ENCODE results near the gene ARID1A. TPM values are rescaled to one million over a fixed set of nuclear protein-coding genes. Genes with fewer than 3 reads are reported as not detected.

The ARID1A gene
- total and polyA plus RNA-seq, 9 of the 15 experiments (the other 6 are each of a cell fraction or from before 2014, with no cell fraction given): 8.3 to 88.3 (median 22.5) TPM

DNA sequence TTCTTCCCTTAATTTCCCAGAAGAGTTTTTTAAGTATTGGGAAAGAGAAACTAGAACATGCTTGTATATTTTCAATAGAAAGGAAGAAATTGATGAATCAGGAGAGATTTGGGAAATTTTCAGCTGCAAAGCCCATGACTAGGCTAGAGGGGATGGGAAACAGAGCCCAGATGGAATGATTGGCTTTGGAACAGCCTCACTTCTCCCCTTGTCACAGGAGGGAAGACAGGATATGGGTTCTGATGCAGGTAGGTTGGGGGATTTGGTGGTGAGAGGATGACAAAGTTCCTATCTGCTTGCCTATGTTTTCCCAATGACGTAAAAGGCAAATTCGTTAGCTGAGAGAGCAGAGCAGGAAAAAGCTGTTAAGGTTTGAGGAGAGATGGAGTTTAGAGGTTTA is 31.0 kb upstream of the ARID1A start (continued):
- TF ChIP-seq RBM25 (IDR thresholded peaks at IDR 0.05; ENCODE audit: low read depth, low read length, severe bottlenecking) (no peak), MED1 (CRISPR knock-in tag; IDR thresholded peaks at IDR 0.05; ENCODE audit: borderline replicate concordance) (no peak), U2AF2 (optimal IDR thresholded peaks at IDR 0.05; ENCODE audit: low read depth, low read length) (no peak)
- TF ChIP-seq, protein P1, sequence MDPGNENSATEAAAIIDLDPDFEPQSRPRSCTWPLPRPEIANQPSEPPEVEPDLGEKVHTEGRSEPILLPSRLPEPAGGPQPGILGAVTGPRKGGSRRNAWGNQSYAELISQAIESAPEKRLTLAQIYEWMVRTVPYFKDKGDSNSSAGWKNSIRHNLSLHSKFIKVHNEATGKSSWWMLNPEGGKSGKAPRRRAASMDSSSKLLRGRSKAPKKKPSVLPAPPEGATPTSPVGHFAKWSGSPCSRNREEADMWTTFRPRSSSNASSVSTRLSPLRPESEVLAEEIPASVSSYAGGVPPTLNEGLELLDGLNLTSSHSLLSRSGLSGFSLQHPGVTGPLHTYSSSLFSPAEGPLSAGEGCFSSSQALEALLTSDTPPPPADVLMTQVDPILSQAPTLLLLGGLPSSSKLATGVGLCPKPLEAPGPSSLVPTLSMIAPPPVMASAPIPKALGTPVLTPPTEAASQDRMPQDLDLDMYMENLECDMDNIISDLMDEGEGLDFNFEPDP (CRISPR knock-in tag; IDR thresholded peaks at IDR 0.05): no peak

DNA sequence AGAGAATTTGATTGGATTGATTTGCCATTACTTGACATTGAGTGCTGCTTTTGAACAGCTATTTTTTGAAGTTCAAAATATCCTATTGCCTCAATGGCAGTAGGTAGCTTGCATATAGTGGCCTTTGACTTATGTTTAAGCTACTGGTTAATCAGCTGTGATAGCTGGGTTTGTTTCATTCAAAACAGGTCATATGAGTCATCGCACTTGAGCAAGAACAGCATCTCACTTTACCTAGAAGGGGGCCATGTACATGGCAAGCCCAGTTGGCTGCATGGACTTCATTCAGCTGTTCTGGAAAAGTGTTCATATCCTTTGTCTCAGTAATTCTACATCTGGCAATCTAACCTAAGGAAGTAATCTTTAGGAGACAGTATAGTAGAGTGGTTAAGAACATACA is 29.0 kb upstream of the ARID1A start:
- Histone ChIP-seq H3K9me1 (ENCODE audit: control insufficient read depth, insufficient read depth, low read length) (no peaks in the 10 kb centered on the region), H2AFZ (ENCODE audit: low read depth, low read length) (no peak overlapping the region), H3K4me3 (no peak overlapping the region), H3K4me1 (replicated peaks in 1 of 2; ENCODE audit: control insufficient read depth in 2 of 2, insufficient read depth in 2 of 2, low read length in 2 of 2) (peaks cover 8 to 13% of the 10 kb centered on the region in 2 experiments), H3K36me3 (ENCODE audit: control insufficient read depth, insufficient read depth, low read length) (no peaks in the 10 kb centered on the region), H3K79me2 (ENCODE audit: control insufficient read depth, insufficient read depth, low read length) (no peaks in the 10 kb centered on the region), H3K9me3 (replicated peaks; ENCODE audit: control insufficient read depth, insufficient read depth, low read depth, low read length) (no peaks in the 10 kb centered on the region), H3K27ac (ENCODE audit: extremely low read depth, low read depth, low read length) (no peak overlapping the region), H3K9ac (ENCODE audit: insufficient read depth in 1 of 2, low read depth in 2 of 2, low read length in 2 of 2) (no peak overlapping the region), H3K4me2 (ENCODE audit: insufficient read depth, low read length) (no peak overlapping the region), H3K27me3 (ENCODE audit: control insufficient read depth in 2 of 2, insufficient read depth in 2 of 2, low read length in 2 of 2) (no peaks in the 10 kb centered on the region), H4K20me1 (replicated peaks; ENCODE audit: control insufficient read depth, insufficient read depth, low read length) (no peaks in the 10 kb centered on the region)
- ChIA-PET POLR2A (interaction anchor here (0.8 to 3.1 kb wide), 4 partner anchors 10 to 32 kb away, joined by 3 to 21 read pairs (median 6); no protein-coding TSS in a partner anchor), CTCF (ENCODE audit: low intra/inter-chr PET ratio) (no interaction called here)
- BruUV-seq (replicated peaks): no TSS peak
- FAIRE-seq (peak; percentile 15), DNase-seq (ENCODE audit: extremely low read depth in 1 of 4, low spot score in 3 of 4) (peak in 1 of 4 experiments; percentile 45), ATAC-seq (peak; percentile 35; the same call in 1 of the 3 replicates)
- intact Hi-C loops (cut with micrococcal nuclease) (no loop called here), in situ Hi-C loops (cut with MboI) (no loop called here)
- 20% methylated on average over 1 of the region's 1 CpG for WGBS (ENCODE audit: insufficient coverage, low coverage, missing lambda C conversion rate)
- TF ChIP-seq, protein P2, sequence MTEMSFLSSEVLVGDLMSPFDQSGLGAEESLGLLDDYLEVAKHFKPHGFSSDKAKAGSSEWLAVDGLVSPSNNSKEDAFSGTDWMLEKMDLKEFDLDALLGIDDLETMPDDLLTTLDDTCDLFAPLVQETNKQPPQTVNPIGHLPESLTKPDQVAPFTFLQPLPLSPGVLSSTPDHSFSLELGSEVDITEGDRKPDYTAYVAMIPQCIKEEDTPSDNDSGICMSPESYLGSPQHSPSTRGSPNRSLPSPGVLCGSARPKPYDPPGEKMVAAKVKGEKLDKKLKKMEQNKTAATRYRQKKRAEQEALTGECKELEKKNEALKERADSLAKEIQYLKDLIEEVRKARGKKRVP (CRISPR knock-in tag; IDR thresholded peaks at IDR 0.05): no peak
- TF ChIP-seq EHMT2 (IDR thresholded peaks at IDR 0.05): peak; percentile 57; the same call in 1 of the 2 replicates
- no peak for TF ChIP-seq POLR2AphosphoS5 (IDR thresholded peaks at IDR 0.05; ENCODE audit: control insufficient read depth, insufficient read depth, low read depth, low read length)
- TF ChIP-seq ELF1 (tag; IDR thresholded peaks at IDR 0.05): no peak
- TF ChIP-seq MAFK (IDR thresholded peaks at IDR 0.05; ENCODE audit: low read length): no peak
- TF ChIP-seq DACH1 (IDR thresholded peaks at IDR 0.05; ENCODE audit: partially characterized antibody): peak; percentile 68
- peak; percentile 59; the same call in 1 of the 2 replicates for TF ChIP-seq DPF2 (IDR thresholded peaks at IDR 0.05)
- no peak for TF ChIP-seq ADNP (tag; IDR thresholded peaks at IDR 0.05)
- peak; percentile 66; the same call in 1 of the 2 replicates for TF ChIP-seq JUN (IDR thresholded peaks at IDR 0.05; ENCODE audit: borderline replicate concordance, low read depth, low read length)
- TF ChIP-seq JUN (CRISPR knock-in tag; IDR thresholded peaks at IDR 0.05; ENCODE audit: borderline replicate concordance): no peak
- TF ChIP-seq CBX3 (IDR thresholded peaks at IDR 0.05; ENCODE audit: borderline replicate concordance in 1 of 2, low read length in 2 of 2): no peak
- TF ChIP-seq, protein P3, sequence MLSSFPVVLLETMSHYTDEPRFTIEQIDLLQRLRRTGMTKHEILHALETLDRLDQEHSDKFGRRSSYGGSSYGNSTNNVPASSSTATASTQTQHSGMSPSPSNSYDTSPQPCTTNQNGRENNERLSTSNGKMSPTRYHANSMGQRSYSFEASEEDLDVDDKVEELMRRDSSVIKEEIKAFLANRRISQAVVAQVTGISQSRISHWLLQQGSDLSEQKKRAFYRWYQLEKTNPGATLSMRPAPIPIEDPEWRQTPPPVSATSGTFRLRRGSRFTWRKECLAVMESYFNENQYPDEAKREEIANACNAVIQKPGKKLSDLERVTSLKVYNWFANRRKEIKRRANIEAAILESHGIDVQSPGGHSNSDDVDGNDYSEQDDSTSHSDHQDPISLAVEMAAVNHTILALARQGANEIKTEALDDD (IDR thresholded peaks at IDR 0.05): peak; percentile 72
- no peak for TF ChIP-seq SIN3A (IDR thresholded peaks at IDR 0.05; ENCODE audit: borderline replicate concordance in 2 of 2, control insufficient read depth in 1 of 2, low read depth in 2 of 2, low read length in 2 of 2)

Measured in K562 (cell line).